HG02763 (cell line): Measurements from ENCODE around the gene RFC1.
"Not testable (repeated sequence)": the region's sequence is repeated elsewhere in the genome, so short reads cannot be mapped to it uniquely, and the experiment has no call there.

ENCODE experiments used
- ATAC-seq: cut with Tn5 transposase; IDR thresholded peaks from one replicate; pipeline ENCODE4 v1.9.1; 2021; ENCODE audit warnings: mild to moderate bottlenecking, moderate library complexity; ENCODE audit not compliant: unreplicated experiment

RFC1 gene, protein sequence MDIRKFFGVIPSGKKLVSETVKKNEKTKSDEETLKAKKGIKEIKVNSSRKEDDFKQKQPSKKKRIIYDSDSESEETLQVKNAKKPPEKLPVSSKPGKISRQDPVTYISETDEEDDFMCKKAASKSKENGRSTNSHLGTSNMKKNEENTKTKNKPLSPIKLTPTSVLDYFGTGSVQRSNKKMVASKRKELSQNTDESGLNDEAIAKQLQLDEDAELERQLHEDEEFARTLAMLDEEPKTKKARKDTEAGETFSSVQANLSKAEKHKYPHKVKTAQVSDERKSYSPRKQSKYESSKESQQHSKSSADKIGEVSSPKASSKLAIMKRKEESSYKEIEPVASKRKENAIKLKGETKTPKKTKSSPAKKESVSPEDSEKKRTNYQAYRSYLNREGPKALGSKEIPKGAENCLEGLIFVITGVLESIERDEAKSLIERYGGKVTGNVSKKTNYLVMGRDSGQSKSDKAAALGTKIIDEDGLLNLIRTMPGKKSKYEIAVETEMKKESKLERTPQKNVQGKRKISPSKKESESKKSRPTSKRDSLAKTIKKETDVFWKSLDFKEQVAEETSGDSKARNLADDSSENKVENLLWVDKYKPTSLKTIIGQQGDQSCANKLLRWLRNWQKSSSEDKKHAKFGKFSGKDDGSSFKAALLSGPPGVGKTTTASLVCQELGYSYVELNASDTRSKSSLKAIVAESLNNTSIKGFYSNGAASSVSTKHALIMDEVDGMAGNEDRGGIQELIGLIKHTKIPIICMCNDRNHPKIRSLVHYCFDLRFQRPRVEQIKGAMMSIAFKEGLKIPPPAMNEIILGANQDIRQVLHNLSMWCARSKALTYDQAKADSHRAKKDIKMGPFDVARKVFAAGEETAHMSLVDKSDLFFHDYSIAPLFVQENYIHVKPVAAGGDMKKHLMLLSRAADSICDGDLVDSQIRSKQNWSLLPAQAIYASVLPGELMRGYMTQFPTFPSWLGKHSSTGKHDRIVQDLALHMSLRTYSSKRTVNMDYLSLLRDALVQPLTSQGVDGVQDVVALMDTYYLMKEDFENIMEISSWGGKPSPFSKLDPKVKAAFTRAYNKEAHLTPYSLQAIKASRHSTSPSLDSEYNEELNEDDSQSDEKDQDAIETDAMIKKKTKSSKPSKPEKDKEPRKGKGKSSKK

GRCh38 chr4:39365830-39366771 lies at the start of gene RFC1:
Gene RFC1 (minus strand): TSS chr4:39366362. CDS start chr4:39366241, 121 bp downstream.
- peak; percentile 73 for ATAC-seq

DNA sequence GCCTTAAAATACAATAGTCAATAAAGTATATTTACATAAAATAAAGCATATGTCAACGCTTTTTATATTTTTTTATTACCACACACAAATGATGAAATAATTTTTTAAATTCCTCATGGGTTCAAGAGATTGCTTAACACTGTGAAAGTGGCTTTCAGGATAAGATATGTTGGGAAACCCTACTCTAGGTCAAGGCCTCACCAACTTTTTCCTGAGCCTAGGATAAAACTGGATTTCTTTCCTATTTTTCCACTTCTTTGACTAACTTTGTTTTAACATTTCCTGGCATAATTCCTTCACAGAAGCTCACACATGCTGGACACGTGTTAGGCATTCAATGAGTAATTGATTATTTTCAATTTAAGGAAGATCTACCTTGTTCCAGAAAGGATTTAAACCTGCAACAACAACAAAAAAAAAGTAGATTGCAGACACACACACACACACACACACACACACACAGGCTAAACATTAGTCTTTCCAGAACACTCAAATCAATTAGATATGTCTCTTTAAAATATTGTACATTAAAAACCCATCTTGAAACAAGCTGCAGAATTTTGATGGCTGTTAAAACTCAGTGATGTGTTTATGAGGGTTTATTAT lies 49.6 kb upstream of the RFC1 start:
- no peak for ATAC-seq

GRCh38 chr4:39411561-39411960 lies 45.4 kb upstream of the RFC1 start:
- not testable (repeated sequence) for ATAC-seq

DNA sequence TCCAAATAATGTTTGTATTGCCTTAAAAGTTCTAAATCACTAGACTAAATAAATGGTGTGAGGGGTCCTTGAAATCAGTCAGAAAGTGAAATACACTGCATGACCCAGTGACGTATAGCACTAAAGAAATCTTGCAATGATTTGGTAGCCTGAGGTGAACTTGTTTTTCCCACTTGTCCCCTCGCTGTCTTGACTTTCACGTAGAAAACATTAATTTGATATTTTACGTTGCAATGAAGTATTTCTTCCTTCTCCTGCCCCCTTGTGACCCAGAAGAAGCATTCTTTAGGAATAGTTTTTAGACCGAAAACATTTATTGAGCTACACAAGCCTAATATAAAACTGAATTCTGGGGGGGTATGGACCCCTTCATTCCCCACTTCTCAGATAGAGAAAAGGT lies 44.3 kb upstream of the RFC1 start:
- ATAC-seq, result no peak

DNA sequence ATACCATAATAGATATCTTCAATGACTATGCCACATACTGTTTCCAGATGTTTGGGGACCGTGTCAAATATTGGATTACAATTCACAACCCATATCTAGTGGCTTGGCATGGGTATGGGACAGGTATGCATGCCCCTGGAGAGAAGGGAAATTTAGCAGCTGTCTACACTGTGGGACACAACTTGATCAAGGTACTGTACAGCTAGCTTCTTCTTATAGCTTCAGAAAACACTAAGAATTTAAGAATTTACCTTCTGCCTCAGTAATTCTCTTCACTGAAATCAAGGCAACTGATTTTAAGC lies 41.4 kb upstream of the RFC1 start:
- no peak for ATAC-seq

DNA sequence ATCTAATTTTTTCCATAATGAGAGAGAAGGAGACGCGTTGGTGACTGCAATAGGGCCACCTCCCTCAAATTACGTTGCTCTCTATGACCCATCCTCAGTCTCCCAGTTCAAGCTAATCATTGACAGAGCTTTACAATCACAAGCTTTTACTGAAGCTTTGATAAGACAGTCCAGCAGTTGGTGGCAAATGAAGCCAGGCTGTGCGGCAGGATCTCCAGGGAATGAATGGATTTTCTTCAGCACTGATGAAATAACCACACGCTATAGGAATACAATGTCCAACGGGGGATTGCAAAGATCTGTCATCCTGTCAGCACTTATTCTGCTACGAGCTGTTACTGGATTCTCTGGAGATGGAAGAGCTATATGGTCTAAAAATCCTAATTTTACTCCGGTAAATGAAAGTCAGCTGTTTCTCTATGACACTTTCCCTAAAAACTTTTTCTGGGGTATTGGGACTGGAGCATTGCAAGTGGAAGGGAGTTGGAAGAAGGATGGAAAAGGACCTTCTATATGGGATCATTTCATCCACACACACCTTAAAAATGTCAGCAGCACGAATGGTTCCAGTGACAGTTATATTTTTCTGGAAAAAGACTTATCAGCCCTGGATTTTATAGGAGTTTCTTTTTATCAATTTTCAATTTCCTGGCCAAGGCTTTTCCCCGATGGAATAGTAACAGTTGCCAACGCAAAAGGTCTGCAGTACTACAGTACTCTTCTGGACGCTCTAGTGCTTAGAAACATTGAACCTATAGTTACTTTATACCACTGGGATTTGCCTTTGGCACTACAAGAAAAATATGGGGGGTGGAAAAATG lies 40.8 kb upstream of the RFC1 start, which contains the start of gene KLB:
KLB (plus strand) TSS at position 168 of the 821 bp plus-strand sequence; CDS start at position 188, 20 bp downstream.
- no peak for ATAC-seq

DNA sequence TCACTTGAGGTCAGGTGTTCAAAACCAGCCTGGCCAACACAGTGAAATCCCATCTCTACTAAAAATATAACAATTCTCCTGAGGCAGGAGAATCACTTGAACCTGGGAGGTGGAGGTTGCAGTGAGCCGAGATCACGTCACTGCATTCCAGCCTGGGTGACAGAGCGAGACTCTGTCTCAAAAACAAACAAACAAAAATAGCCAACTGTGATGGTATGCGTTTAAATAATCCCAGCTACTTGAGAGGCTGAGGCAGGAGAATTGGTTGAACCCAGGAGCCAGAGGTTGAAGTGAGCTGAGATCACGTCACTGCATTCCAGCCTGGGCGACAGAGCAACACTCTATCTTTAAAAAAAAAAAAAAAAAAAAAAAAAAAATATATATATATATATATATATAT lies 35.5 kb upstream of the RFC1 start:
- ATAC-seq, result not testable (repeated sequence)

GRCh38 chr4:39394706-39395105 lies 28.5 kb upstream of the RFC1 start:
- no peak for ATAC-seq

- no peak for ATAC-seq
Observed at GRCh38 chr4:39390603-39391002, 24.4 kb upstream of the RFC1 start.

DNA sequence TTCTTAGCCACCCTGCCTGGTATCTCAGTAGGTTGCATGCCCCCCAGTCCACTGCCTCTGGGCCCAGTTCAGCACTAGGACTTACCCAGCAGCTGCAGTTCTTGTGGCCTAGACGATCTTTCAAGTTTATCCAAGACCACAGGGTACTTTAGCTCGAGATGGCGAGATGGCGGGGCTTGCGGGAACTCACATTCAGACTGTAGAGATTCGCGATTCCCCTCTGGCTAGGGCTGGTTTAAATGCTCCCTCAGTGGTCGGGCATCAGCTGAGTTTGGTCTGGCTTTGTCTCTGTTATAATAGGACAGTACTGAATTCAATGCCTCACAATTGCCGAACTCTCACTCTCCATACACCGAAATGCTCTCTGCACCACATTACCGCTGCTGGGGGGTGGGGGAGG lies 18.4 kb upstream of the RFC1 start:
- ATAC-seq, result no peak

- ATAC-seq, result no peak
Observed at GRCh38 chr4:39383690-39384089, 17.5 kb upstream of the RFC1 start.

GRCh38 chr4:39375478-39375877 lies 9.3 kb upstream of the RFC1 start:
- no peak for ATAC-seq

- ATAC-seq, result not testable (repeated sequence)
Observed at GRCh38 chr4:39371209-39371608, 5.0 kb upstream of the RFC1 start.

DNA sequence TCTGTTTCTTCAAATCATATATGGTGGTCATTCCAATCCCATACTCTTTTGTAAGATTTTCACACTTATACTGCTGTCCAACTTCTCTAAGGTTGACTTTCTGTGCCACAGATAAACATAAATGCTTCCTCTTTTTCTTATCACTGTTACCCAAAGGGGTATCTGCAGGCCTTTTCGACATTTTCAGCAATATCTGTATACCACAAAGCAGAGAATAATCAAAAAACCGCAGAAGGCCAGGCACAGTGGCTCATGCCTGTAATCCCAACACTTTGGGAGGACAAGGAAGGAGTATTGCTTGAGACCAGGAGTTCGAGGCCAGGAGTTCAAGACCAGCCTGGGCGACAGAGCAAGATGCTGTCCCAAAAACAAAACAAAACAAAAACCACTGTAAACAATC lies 3.1 kb upstream of the RFC1 start:
- ATAC-seq, result no peak

DNA sequence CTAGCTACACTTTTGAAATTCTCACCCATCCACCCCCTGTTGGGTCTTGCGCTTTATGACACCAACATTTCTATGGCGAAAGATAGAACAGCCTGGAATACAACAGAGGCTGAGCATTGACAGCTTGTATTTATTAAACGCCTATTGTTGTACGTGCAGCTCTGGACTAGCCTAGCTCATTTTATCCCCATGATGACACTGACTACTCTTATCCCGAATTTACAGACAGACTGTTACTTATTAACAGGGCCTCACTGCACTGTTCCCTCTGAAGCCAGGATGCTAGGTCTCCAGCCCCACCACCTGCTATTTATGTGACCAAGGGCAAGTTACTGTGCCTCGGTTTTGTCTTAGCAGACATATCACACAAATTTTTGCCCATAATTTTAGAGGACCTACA lies 1.0 kb upstream of the RFC1 start:
- ATAC-seq, result no peak

GRCh38 chr4:39365360-39365759 lies 802 bp downstream of the RFC1 start:
- ATAC-seq, result no peak

DNA sequence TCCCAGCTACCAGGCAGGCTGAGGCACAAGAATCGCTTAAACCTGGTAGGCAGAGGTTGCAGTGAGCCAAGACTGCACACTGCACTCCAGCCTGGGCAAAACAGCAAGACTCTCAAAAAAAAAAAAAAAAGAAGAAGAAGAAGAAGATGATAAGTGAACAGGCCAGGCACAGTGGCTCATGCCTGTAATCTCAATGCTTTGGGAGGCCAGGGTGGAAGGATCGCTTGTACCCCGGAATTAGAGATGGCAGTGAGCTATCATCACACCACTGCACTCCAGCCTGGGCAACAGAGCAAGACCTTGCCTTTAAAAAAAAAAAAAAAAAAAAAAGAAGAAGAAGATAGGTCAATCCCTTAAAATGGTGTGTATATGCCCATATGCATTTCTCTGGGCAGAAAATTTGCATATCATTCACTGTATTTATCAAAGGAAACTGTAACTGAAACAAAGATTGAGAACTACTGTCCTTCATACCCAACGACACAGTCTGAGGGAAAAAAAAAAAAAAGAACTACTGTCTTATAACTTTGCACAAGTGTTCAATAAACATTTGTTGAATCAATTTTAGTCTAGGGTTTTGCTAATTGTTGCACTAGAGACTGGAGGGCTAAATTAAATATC lies 2.3 kb downstream of the RFC1 start:
- ATAC-seq, result no peak

DNA sequence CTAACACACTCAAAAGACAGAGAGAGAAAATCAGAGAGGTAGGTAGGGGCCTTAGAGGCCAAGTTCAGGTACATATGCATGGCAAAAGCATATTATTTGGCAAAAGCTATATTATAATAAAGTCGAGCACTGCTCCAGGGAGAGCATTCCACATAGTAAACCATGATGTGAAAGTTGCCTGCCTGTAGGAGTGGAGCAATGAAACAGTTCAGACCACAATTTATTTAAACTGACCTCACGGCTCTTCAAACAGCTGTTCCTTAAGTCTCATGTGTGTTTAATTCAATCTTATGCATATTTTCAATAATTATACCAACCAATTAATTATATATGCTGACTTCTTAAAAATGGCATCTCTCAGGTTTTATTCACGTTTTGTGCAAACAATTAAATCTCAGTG lies 3.3 kb downstream of the RFC1 start:
- no peak for ATAC-seq

DNA sequence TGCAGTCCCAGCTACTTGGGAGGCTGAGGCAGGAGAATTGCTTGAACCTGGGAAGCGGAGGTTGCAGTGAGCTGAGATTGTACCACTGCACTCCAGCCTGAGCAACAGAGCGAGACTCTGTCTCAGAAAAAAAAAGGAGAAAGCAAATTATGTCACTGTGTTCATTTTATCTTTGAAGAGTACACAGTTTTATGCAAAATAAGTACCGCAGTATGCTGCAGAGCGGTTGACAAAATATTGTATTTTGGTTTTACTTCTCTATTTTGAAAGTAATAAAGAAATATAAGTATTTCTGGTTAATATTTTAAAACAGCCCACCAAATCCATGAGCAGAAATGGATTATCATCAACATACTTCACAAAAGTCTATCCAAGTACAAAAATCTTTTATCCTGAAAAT lies 5.6 kb downstream of the RFC1 start:
- not testable (repeated sequence) for ATAC-seq
